Caco-2 (cell line): ENCODE data around the gene GTF3C1. TPM values are rescaled to one million over a fixed set of nuclear protein-coding genes. Genes with fewer than 3 reads are reported as not detected.

Source experiments
- BruUV-seq: library from RNA; stranded (reverse); fragments of 400-500 nt; replicated peaks from 2 replicates; lab custom pipeline; 2021; lab: Mats Ljungman, UMichigan
- CTCF ChIA-PET: fragments of 300-600 bp; sonication (Branson Sonifier 250); formaldehyde crosslinking; loops from one replicate; lab custom pipeline; 2022; ENCODE audit warnings: antibody characterized with exemption; lab: Charles Lee
- POLR2A ChIA-PET: fragments of 300-600 bp; sonication (Branson Sonifier 250); formaldehyde crosslinking; loops from one replicate; lab custom pipeline; 2022; ENCODE audit warnings: antibody characterized with exemption; lab: Charles Lee
- DNase-seq, 2 experiments: peaks; one replicate each; pipeline versions ENCODE4 v3.0.0 to v3.0.0-alpha.2; 2020 to 2022
- H3K27me3 ChIP-seq: replicated peaks from 2 replicates; pipeline ENCODE4 v1.6.0; 2011; ENCODE audit warnings: low read length; ENCODE audit not compliant: control insufficient read depth, insufficient read depth
- H3K36me3 ChIP-seq: 2 replicates; pipeline ENCODE4 v1.5.1; 2011; ENCODE audit warnings: low read length; ENCODE audit not compliant: control insufficient read depth, insufficient read depth
- H3K4me1 ChIP-seq: fragments of 250-450 bp; sonication (Bioruptor Pico); 2 replicates; pipeline ENCODE4 v1.5.1; 2020; ENCODE audit warnings: mild to moderate bottlenecking
- H3K4me3 ChIP-seq: 2 replicates; pipeline ENCODE4 v1.5.1; 2011; ENCODE audit warnings: low read depth, mild to moderate bottlenecking, control low read depth, low read length
- H3K9me3 ChIP-seq: fragments of 250-450 bp; sonication (Bioruptor Pico); 2 replicates; pipeline ENCODE4 v1.5.1; 2020; ENCODE audit warnings: mild to moderate bottlenecking, moderate library complexity
- H3K27ac Mint-ChIP-seq: one replicate; pipeline ENCODE4 v1.8.0; 2022; ENCODE audit warnings: mixed read lengths; ENCODE audit not compliant: unreplicated experiment
- H3K27me3 Mint-ChIP-seq: one replicate; pipeline ENCODE4 v1.8.0; 2022; ENCODE audit warnings: mixed read lengths; ENCODE audit not compliant: insufficient read depth, unreplicated experiment
- H3K36me3 Mint-ChIP-seq: one replicate; pipeline ENCODE4 v1.8.0; 2022; ENCODE audit warnings: mild to moderate bottlenecking, mixed read lengths; ENCODE audit not compliant: insufficient read depth, unreplicated experiment
- H3K4me1 Mint-ChIP-seq: one replicate; pipeline ENCODE4 v1.8.0; 2022; ENCODE audit warnings: low read depth, mixed read lengths; ENCODE audit not compliant: unreplicated experiment
- H3K4me3 Mint-ChIP-seq: one replicate; pipeline ENCODE4 v1.8.0; 2022; ENCODE audit warnings: mild to moderate bottlenecking, moderate library complexity, mixed read lengths; ENCODE audit not compliant: unreplicated experiment
- H3K9me3 Mint-ChIP-seq: one replicate; pipeline ENCODE4 v1.8.0; 2022; ENCODE audit warnings: mixed read lengths; ENCODE audit not compliant: unreplicated experiment
- CTCF ChIP-seq, 2 experiments: fragments of 200-600 bp in 1 of 2; IDR thresholded peaks; 1 replicate in 1 of 2; 2 replicates in 1 of 2; pipeline versions ENCODE4 v1.5.1 to v1.8.0; 2011 to 2022; ENCODE audit warnings: antibody characterized with exemption in 1 of 2, control low read depth in 1 of 2, inconsistent platforms in 1 of 2, low read depth in 1 of 2, low read length in 1 of 2, mild to moderate bottlenecking in 1 of 2, moderate library complexity in 1 of 2; ENCODE audit not compliant: insufficient read depth in 1 of 2, severe bottlenecking in 1 of 2, unreplicated experiment in 1 of 2
- intact Hi-C: fragments of 100-400 bp; cut with micrococcal nuclease; formaldehyde crosslinking; loops from one replicate; pipeline ENCODE4 v1.10.0; 2022; ENCODE audit not compliant: unreplicated experiment
- total RNA-seq: library from RNA; stranded (reverse); gene quantifications from 2 replicates; pipeline ENCODE4 v1.2.3, GENCODE V29; 2022

Gene GTF3C1
- total RNA-seq, 1 experiment from 2014 or later: 67.7 TPM

- Mint-ChIP-seq H3K36me3 (no peaks in the 10 kb centered on the region), H3K4me1 (no peaks in the 10 kb centered on the region), H3K4me3 (no peak overlapping the region), H3K9me3 (no peaks in the 10 kb centered on the region), H3K27me3 (no peaks in the 10 kb centered on the region), H3K27ac (no peak overlapping the region)
- no peaks in the 10 kb centered on the region for H3K36me3 ChIP-seq
- no peak overlapping the region for H3K4me3 ChIP-seq
- H3K27me3 ChIP-seq: no peaks in the 10 kb centered on the region
- POLR2A ChIA-PET: no interaction called here
- peaks cover 3% of the 10 kb centered on the region; the same call in 1 of the 2 replicates for H3K9me3 ChIP-seq
- no peak for TF ChIP-seq CTCF (IDR thresholded peaks at IDR 0.05; ENCODE audit: insufficient read depth in 1 of 2, low read depth in 1 of 2, low read length in 1 of 2, severe bottlenecking in 1 of 2, unreplicated experiment in 1 of 2)
- no peaks in the 10 kb centered on the region for H3K4me1 ChIP-seq
- intact Hi-C loops: no loop called here
- peak in 1 of 2 experiments; percentile 9 for DNase-seq
- BruUV-seq: no TSS peak
- CTCF ChIA-PET: no interaction called here
Observed at GRCh38 chr16:27441276-27441675, 108.4 kb downstream of the GTF3C1 start.

GRCh38 chr16:27439271-27440018, 110.3 kb downstream of the GTF3C1 start:
- H3K4me3 Mint-ChIP-seq: no peak overlapping the region
- H3K9me3 ChIP-seq: no peaks in the 10 kb centered on the region
- H3K4me3 ChIP-seq: no peak overlapping the region
- no peak for TF ChIP-seq CTCF (IDR thresholded peaks at IDR 0.05; ENCODE audit: insufficient read depth in 1 of 2, low read depth in 1 of 2, low read length in 1 of 2, severe bottlenecking in 1 of 2, unreplicated experiment in 1 of 2)
- intact Hi-C loops: no loop called here
- H3K4me1 ChIP-seq: no peaks in the 10 kb centered on the region
- H3K27me3 Mint-ChIP-seq: no peaks in the 10 kb centered on the region
- no peaks in the 10 kb centered on the region for H3K4me1 Mint-ChIP-seq
- no peak overlapping the region for H3K27ac Mint-ChIP-seq
- BruUV-seq: no TSS peak
- DNase-seq: no peak
- no peaks in the 10 kb centered on the region for H3K36me3 ChIP-seq
- H3K36me3 Mint-ChIP-seq: no peaks in the 10 kb centered on the region
- ChIA-PET CTCF (no interaction called here), POLR2A (no interaction called here)
- H3K9me3 Mint-ChIP-seq: no peaks in the 10 kb centered on the region
- H3K27me3 ChIP-seq: no peaks in the 10 kb centered on the region

GRCh38 chr16:27437946-27438345, 111.8 kb downstream of the GTF3C1 start:
- H3K27me3 ChIP-seq: no peaks in the 10 kb centered on the region
- TF ChIP-seq CTCF (IDR thresholded peaks at IDR 0.05; ENCODE audit: insufficient read depth in 1 of 2, low read depth in 1 of 2, low read length in 1 of 2, severe bottlenecking in 1 of 2, unreplicated experiment in 1 of 2): no peak
- DNase-seq: no peak
- H3K27me3 Mint-ChIP-seq: no peaks in the 10 kb centered on the region
- H3K4me3 Mint-ChIP-seq: no peak overlapping the region
- CTCF ChIA-PET: interaction anchor here (0.5 kb wide), 1 partner anchor 361 kb away, joined by 3 read pairs; no protein-coding TSS in a partner anchor
- BruUV-seq: no TSS peak
- H3K4me1 ChIP-seq: no peaks in the 10 kb centered on the region
- intact Hi-C loops: no loop called here
- no peaks in the 10 kb centered on the region for H3K9me3 ChIP-seq
- H3K36me3 ChIP-seq: no peaks in the 10 kb centered on the region
- POLR2A ChIA-PET: no interaction called here
- no peaks in the 10 kb centered on the region for H3K36me3 Mint-ChIP-seq
- no peak overlapping the region for H3K27ac Mint-ChIP-seq
- H3K4me3 ChIP-seq: no peak overlapping the region
- no peaks in the 10 kb centered on the region for H3K4me1 Mint-ChIP-seq
- no peaks in the 10 kb centered on the region for H3K9me3 Mint-ChIP-seq
